CD14-positive monocyte (primary cell): ENCODE results near the gene CBX6. TPM values are rescaled to one million over a fixed set of nuclear protein-coding genes. Genes with fewer than 3 reads are reported as not detected.

ENCODE experiments used
- DNase-seq, 3 donors: peaks; one replicate each; pipeline ENCODE4 v3.0.0-alpha.2; 2011 to 2022
- H2AFZ ChIP-seq: 2 replicates; pipeline ENCODE4 v1.6.0; 2012; ENCODE audit warnings: mild to moderate bottlenecking, low read depth, low read length, inconsistent platforms; ENCODE audit not compliant: insufficient read depth, poor library complexity, severe bottlenecking
- H3K27ac ChIP-seq, 2 donors: 1 replicate in 1 of 2; 2 replicates in 1 of 2; pipeline ENCODE4 v1.5.1; 2012 to 2013; ENCODE audit warnings: low read length in 2 of 2, control low read depth in 1 of 2, inconsistent platforms in 1 of 2, low read depth in 1 of 2, mild to moderate bottlenecking in 1 of 2
- H3K27me3 ChIP-seq, 2 donors: one replicate each; pipeline versions ENCODE4 v1.6.0 to v1.6.1; 2011 to 2013; ENCODE audit warnings: low read length in 2 of 2; ENCODE audit not compliant: control insufficient read depth in 2 of 2, insufficient read depth in 2 of 2
- H3K36me3 ChIP-seq, 2 donors: replicated peaks in 1 of 2; 1 replicate in 1 of 2; 2 replicates in 1 of 2; pipeline versions ENCODE4 v1.5.1 to v1.6.1; 2012 to 2013; ENCODE audit warnings: low read length in 2 of 2, control low read depth in 1 of 2, inconsistent platforms in 1 of 2, mild to moderate bottlenecking in 1 of 2; ENCODE audit not compliant: insufficient read depth in 2 of 2, control insufficient read depth in 1 of 2
- H3K4me1 ChIP-seq, 2 donors: 1 replicate in 1 of 2; 2 replicates in 1 of 2; pipeline versions ENCODE4 v1.5.1 to v1.6.1; 2012 to 2013; ENCODE audit warnings: low read length in 2 of 2, control low read depth in 1 of 2, inconsistent platforms in 1 of 2, mild to moderate bottlenecking in 1 of 2, moderate library complexity in 1 of 2; ENCODE audit not compliant: insufficient read depth in 2 of 2, control insufficient read depth in 1 of 2
- H3K4me2 ChIP-seq: replicated peaks from 2 replicates; pipeline ENCODE3; 2012; ENCODE audit warnings: low read length, moderate library complexity, mild to moderate bottlenecking; ENCODE audit not compliant: poor library complexity, severe bottlenecking; ENCODE audit errors: extremely low read depth
- H3K4me3 ChIP-seq, 3 experiments: fragments of 200-600 bp in 1 of 3; sonication (generic) in 1 of 3; replicated peaks in 1 of 3; 1 replicate in 2 of 3; 2 replicates in 1 of 3; pipeline ENCODE4 v1.5.1; 2011 to 2013; ENCODE audit warnings: low read length in 3 of 3, mild to moderate bottlenecking in 3 of 3, control low read depth in 2 of 3, low read depth in 2 of 3, inconsistent platforms in 1 of 3, moderate library complexity in 1 of 3
- H3K79me2 ChIP-seq: 2 replicates; pipeline ENCODE4 v1.6.0; 2012; ENCODE audit warnings: mild to moderate bottlenecking, control low read depth, inconsistent platforms, low read length, moderate library complexity; ENCODE audit not compliant: insufficient read depth
- H3K9ac ChIP-seq: 2 replicates; pipeline ENCODE4 v1.6.0; 2017; ENCODE audit warnings: low read length, mild to moderate bottlenecking; ENCODE audit not compliant: insufficient read depth, poor library complexity, severe bottlenecking
- H3K9me3 ChIP-seq, 2 donors: replicated peaks in 1 of 2; 1 replicate in 1 of 2; 2 replicates in 1 of 2; pipeline versions ENCODE4 v1.5.1 to v1.6.1; 2012 to 2013; ENCODE audit warnings: low read length in 2 of 2, control low read depth in 1 of 2; ENCODE audit not compliant: control insufficient read depth in 1 of 2, insufficient read depth in 1 of 2
- H4K20me1 ChIP-seq: 2 replicates; pipeline ENCODE4 v1.6.0; 2012; ENCODE audit warnings: mild to moderate bottlenecking, low read length, control low read depth, moderate library complexity; ENCODE audit not compliant: insufficient read depth
- H3K27ac Mint-ChIP-seq, 7 donors: one replicate each; pipeline ENCODE4 v1.8.0; 2020; ENCODE audit warnings: mild to moderate bottlenecking in 7 of 7, mixed read lengths in 7 of 7, moderate library complexity in 6 of 7, inconsistent platforms in 2 of 7
- H3K27me3 Mint-ChIP-seq, 3 donors: one replicate each; pipeline ENCODE4 v1.8.0; 2021 to 2022; ENCODE audit warnings: low read depth in 3 of 3, mild to moderate bottlenecking in 3 of 3, mixed read lengths in 3 of 3, moderate library complexity in 3 of 3, inconsistent platforms in 1 of 3
- H3K36me3 Mint-ChIP-seq, 2 donors: one replicate each; pipeline ENCODE4 v1.8.0; 2020; ENCODE audit warnings: mixed read lengths in 2 of 2, inconsistent platforms in 1 of 2, mild to moderate bottlenecking in 1 of 2
- H3K4me1 Mint-ChIP-seq: one replicate; pipeline ENCODE4 v1.8.0; 2020; ENCODE audit warnings: mild to moderate bottlenecking, mixed read lengths
- H3K4me3 Mint-ChIP-seq, 2 donors: one replicate each; pipeline ENCODE4 v1.8.0; 2020; ENCODE audit warnings: mild to moderate bottlenecking in 2 of 2, mixed read lengths in 2 of 2, moderate library complexity in 1 of 2
- H3K9me3 Mint-ChIP-seq, 7 donors: one replicate each; pipeline ENCODE4 v1.8.0; 2020 to 2022; ENCODE audit warnings: mixed read lengths in 7 of 7, mild to moderate bottlenecking in 6 of 7, moderate library complexity in 6 of 7, inconsistent platforms in 2 of 7
- WGBS: methylation state at CpG from one replicate; pipeline ENCODE4 v1.1.5; 2013; ENCODE audit warnings: missing lambda C conversion rate; ENCODE audit not compliant: insufficient coverage; 5-methylcytosine and 5-hydroxymethylcytosine counted together
- intact Hi-C, 2 donors: fragments of 100-400 bp; cut with micrococcal nuclease; formaldehyde crosslinking; loops; one replicate each; pipeline versions ENCODE4 v1.15.0 to v1.15.1; 2023
- polyA plus RNA-seq, 3 donors: library from polyadenylated mRNA; depleted of rRNA in 1 of 3; unstranded in 2 of 3; stranded (reverse) in 1 of 3; fragments of 300-500 nt in 2 of 3; fragments of >200 nt in 1 of 3; fragmentation: Illumina TruSeq in 2 of 3; gene quantifications; 1 replicate in 2 of 3; 2 replicates in 1 of 3; pipeline ENCODE4 v1.2.3, GENCODE V29; 2012 to 2021
- TF ChIP-seq, protein P1 (sequence below): fragments of 200-600 bp; IDR thresholded peaks from one replicate; pipeline ENCODE4 v1.8.0; 2022; ENCODE audit warnings: antibody characterized with exemption, mild to moderate bottlenecking

CBX6 gene
- polyA plus RNA-seq, 3 donors = 2.1 to 26.7 (median 5.0) TPM

DNA sequence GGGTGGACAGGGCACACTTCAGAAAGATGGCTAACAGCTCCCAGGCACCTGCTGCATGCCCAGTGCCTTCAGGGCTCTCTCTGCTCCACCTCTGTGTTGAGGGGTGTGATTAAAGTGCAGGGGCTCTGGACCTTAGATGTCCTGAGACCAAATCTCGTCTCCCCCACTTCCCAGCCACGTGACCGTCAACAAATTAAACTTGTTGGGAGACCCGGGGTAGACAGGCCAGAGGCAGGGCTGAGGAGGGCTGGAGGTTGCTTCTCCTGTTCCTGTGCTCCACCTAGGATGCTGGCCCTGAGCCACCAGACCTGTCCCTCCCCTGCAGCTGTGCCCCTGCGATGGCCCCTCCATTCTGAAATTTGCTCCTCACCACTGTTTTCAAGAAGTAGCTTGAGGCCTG lies 45.2 kb downstream of the CBX6 start:
- Mint-ChIP-seq H3K4me3 (no peak overlapping the region), H3K4me1 (peaks cover 5% of the 10 kb centered on the region), H3K36me3 (no peaks in the 10 kb centered on the region), H3K27ac (no peak overlapping the region), H3K9me3 (peaks cover 0 to 4% (median 0%) of the 10 kb centered on the region in 7 donors), H3K27me3 (peaks cover 0 to 9% (median 0%) of the 10 kb centered on the region in 3 donors)
- Histone ChIP-seq H3K4me1 (peaks cover 0 to 10% of the 10 kb centered on the region in 2 donors), H3K4me2 (no peak overlapping the region), H2AFZ (no peak overlapping the region), H4K20me1 (no peaks in the 10 kb centered on the region), H3K27ac (no peak overlapping the region), H3K9ac (no peak overlapping the region), H3K27me3 (no peaks in the 10 kb centered on the region), H3K4me3 (no peak overlapping the region), H3K9me3 (peaks cover 0 to 5% of the 10 kb centered on the region in 2 donors), H3K36me3 (no peaks in the 10 kb centered on the region), H3K79me2 (no peaks in the 10 kb centered on the region)
- DNase-seq = no peak
- intact Hi-C loops = loop anchor here in 1 of 2 donors (10.0 kb wide), 1 partner anchor 1088 kb away; no protein-coding TSS in a partner anchor
- 100% methylated on average over 1 of the region's 5 CpGs for WGBS
- TF ChIP-seq, protein P1, sequence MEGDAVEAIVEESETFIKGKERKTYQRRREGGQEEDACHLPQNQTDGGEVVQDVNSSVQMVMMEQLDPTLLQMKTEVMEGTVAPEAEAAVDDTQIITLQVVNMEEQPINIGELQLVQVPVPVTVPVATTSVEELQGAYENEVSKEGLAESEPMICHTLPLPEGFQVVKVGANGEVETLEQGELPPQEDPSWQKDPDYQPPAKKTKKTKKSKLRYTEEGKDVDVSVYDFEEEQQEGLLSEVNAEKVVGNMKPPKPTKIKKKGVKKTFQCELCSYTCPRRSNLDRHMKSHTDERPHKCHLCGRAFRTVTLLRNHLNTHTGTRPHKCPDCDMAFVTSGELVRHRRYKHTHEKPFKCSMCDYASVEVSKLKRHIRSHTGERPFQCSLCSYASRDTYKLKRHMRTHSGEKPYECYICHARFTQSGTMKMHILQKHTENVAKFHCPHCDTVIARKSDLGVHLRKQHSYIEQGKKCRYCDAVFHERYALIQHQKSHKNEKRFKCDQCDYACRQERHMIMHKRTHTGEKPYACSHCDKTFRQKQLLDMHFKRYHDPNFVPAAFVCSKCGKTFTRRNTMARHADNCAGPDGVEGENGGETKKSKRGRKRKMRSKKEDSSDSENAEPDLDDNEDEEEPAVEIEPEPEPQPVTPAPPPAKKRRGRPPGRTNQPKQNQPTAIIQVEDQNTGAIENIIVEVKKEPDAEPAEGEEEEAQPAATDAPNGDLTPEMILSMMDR = no peak

DNA sequence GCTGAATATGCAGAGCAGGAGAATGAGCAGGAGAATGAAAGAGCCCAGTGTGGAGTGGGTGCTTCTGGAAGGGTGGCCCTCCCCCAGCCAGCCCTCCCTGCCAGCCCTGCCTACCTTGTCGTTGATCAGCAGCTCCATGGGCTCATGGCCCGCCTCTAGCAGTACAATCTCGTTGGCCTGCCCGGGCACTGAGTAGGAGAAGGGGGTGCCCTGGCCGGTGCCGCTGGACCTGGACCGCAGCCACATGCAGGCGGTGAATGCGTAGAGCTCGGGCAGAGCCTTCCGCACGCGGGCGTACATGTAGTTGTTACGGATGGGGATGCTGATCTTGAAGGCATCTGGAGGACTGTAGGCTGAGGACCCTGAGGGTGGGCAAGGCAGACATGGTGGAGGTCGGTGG lies 45.6 kb downstream of the CBX6 start:
- Histone ChIP-seq H3K27me3 (no peaks in the 10 kb centered on the region), H3K9me3 (peaks cover 0 to 5% of the 10 kb centered on the region in 2 donors), H3K4me1 (peaks cover 0 to 8% of the 10 kb centered on the region in 2 donors), H3K27ac (no peak overlapping the region), H4K20me1 (no peaks in the 10 kb centered on the region), H2AFZ (no peak overlapping the region), H3K4me3 (no peak overlapping the region), H3K4me2 (no peak overlapping the region), H3K9ac (no peak overlapping the region), H3K79me2 (no peaks in the 10 kb centered on the region), H3K36me3 (no peaks in the 10 kb centered on the region)
- intact Hi-C loops = loop anchor here in 1 of 2 donors (10.0 kb wide), 1 partner anchor 1088 kb away; no protein-coding TSS in a partner anchor
- H3K27ac Mint-ChIP-seq = no peak overlapping the region
- peaks cover 0 to 4% (median 0%) of the 10 kb centered on the region in 7 donors for H3K9me3 Mint-ChIP-seq
- H3K36me3 Mint-ChIP-seq = no peaks in the 10 kb centered on the region
- H3K27me3 Mint-ChIP-seq = peaks cover 0 to 9% (median 0%) of the 10 kb centered on the region in 3 donors
- DNase-seq = no peak
- H3K4me1 Mint-ChIP-seq = peaks cover 5% of the 10 kb centered on the region
- no peak overlapping the region for H3K4me3 Mint-ChIP-seq
- TF ChIP-seq, protein P1 = no peak
- 91% methylated on average over 15 of the region's 16 CpGs for WGBS
